ENCODE data around the gene HMOX2. TPM values are rescaled to one million over a fixed set of nuclear protein-coding genes. Genes with fewer than 3 reads are reported as not detected.

HMOX2 gene
- total and polyA plus RNA-seq, 2 donors (not counting 3 experiments of a cell fraction or from before 2014, with no cell fraction given) = 80.7 to 86.3 TPM

DNA sequence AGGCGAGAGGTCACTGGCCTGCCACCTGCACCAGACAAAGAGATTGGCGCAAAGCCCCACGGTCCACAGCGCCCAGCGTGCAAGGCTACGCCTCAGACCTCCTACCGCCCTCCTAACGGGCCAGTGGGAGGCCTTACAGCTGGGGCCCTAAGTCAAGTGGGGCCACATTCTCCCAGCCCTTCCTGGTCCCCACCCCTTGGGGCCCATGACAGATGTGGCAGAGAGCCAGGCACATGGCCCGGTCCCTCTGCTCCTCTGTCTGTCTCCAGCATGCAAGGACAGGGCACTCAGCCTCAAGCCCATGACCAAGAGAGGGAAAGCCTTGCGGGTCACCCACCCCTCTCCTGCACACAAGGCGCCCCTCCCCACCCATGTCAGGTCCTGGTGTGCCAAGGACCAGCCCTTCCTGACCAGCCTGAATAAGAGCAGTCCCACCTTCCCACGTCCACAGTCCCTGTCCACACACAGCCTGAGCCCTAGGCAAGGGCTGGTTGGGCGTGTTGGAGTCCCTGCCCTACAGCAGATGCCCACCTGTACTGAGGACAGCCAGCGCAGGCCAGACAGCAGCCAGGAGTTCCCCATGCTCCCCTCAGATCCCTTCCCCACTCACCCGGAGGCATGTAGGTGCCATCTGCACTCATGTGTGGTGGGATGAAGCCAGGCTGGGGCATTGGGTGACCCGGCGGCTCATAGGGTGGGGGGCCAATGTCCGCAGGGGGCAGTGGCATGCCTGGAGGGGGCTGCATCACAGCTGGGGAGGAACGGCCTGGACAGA is 37.1 kb downstream of the HMOX2 start:
- POLR2A ChIA-PET = interaction anchor here (0.6 kb wide), 1 partner anchor 42 kb away, joined by 9 read pairs; no protein-coding TSS in a partner anchor
- H3K4me2 ChIP-seq (ENCODE audit: insufficient read depth, low read length) = no peak overlapping the region
- H2AFZ ChIP-seq (ENCODE audit: low read depth, low read length) = no peak overlapping the region
- peaks cover 22% of the 10 kb centered on the region for H3K4me1 ChIP-seq (ENCODE audit: control insufficient read depth, extremely low read depth, insufficient read depth, low read length)
- no peak for FAIRE-seq
- H3K36me3 ChIP-seq (ENCODE audit: control insufficient read depth in 2 of 2, extremely low read depth in 1 of 2, insufficient read depth in 2 of 2, low read length in 2 of 2) = peaks cover 7 to 47% of the 10 kb centered on the region in 2 experiments
- intact Hi-C loops (cut with micrococcal nuclease) (no loop called here), dilution Hi-C loops (cut with MboI; ENCODE audit: extremely low pct_ligation_motif_present, low sequenced_read_pairs) (no loop called here)
- no peaks in the 10 kb centered on the region for H3K9me3 ChIP-seq (replicated peaks; ENCODE audit: control insufficient read depth, insufficient read depth, low read length)
- H3K9me1 ChIP-seq (replicated peaks; ENCODE audit: control insufficient read depth, extremely low read depth, insufficient read depth, low read length) = no peaks in the 10 kb centered on the region
- H4K20me1 ChIP-seq (replicated peaks; ENCODE audit: control insufficient read depth, extremely low read depth, insufficient read depth, low read length) = no peaks in the 10 kb centered on the region
- no peaks in the 10 kb centered on the region for H3K27me3 ChIP-seq (ENCODE audit: control insufficient read depth in 2 of 2, insufficient read depth in 2 of 2, low read length in 2 of 2)
- H3K79me2 ChIP-seq (ENCODE audit: control insufficient read depth, insufficient read depth, low read length) = no peaks in the 10 kb centered on the region
- no peak for DNase-seq (ENCODE audit: low read depth, low spot score)
- no TSS peak for BruUV-seq (replicated peaks)
- H3K9ac ChIP-seq (replicated peaks; ENCODE audit: extremely low read depth, insufficient read depth, low read length) = no peak overlapping the region
- no peak for TF ChIP-seq POLR2A (IDR thresholded peaks at IDR 0.05; ENCODE audit: low read depth, low read length)
- no peak for TF ChIP-seq POLR2AphosphoS5 (IDR thresholded peaks at IDR 0.05; ENCODE audit: insufficient read depth, low read depth, low read length)
- no peak for TF ChIP-seq GATA2 (IDR thresholded peaks at IDR 0.05; ENCODE audit: insufficient read depth, insufficient read length, low read depth, low read length)
- TF ChIP-seq, protein P1, sequence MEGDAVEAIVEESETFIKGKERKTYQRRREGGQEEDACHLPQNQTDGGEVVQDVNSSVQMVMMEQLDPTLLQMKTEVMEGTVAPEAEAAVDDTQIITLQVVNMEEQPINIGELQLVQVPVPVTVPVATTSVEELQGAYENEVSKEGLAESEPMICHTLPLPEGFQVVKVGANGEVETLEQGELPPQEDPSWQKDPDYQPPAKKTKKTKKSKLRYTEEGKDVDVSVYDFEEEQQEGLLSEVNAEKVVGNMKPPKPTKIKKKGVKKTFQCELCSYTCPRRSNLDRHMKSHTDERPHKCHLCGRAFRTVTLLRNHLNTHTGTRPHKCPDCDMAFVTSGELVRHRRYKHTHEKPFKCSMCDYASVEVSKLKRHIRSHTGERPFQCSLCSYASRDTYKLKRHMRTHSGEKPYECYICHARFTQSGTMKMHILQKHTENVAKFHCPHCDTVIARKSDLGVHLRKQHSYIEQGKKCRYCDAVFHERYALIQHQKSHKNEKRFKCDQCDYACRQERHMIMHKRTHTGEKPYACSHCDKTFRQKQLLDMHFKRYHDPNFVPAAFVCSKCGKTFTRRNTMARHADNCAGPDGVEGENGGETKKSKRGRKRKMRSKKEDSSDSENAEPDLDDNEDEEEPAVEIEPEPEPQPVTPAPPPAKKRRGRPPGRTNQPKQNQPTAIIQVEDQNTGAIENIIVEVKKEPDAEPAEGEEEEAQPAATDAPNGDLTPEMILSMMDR (IDR thresholded peaks at IDR 0.05; ENCODE audit: extremely low read depth in 1 of 2, insufficient read depth in 1 of 2, low read depth in 1 of 2, low read length in 2 of 2) = no peak
- no peak for TF ChIP-seq EZH2 (IDR thresholded peaks at IDR 0.05; ENCODE audit: borderline replicate concordance, low read depth, low read length, severe bottlenecking)
- no peak for TF ChIP-seq MYC (IDR thresholded peaks at IDR 0.05; ENCODE audit: low read depth, low read length)
- no peak for TF ChIP-seq JUN (IDR thresholded peaks at IDR 0.05; ENCODE audit: borderline replicate concordance, insufficient read depth, insufficient read length, low read depth)
- TF ChIP-seq MAX (IDR thresholded peaks at IDR 0.05; ENCODE audit: insufficient read depth, insufficient read length) = no peak
- TF ChIP-seq FOS (IDR thresholded peaks at IDR 0.05; ENCODE audit: borderline replicate concordance, insufficient read depth, low read length) = no peak
- CTCF ChIA-PET = interaction anchor here (1.3 to 2.7 kb wide), 3 partner anchors 8 to 35 kb away, joined by 4 to 21 read pairs (median 7); no protein-coding TSS in a partner anchor
- no peak overlapping the region for H3K4me3 ChIP-seq (replicated peaks in 1 of 3; ENCODE audit: insufficient read depth in 1 of 3, low read depth in 1 of 3, low read length in 3 of 3)
- no peak overlapping the region for H3K27ac ChIP-seq (ENCODE audit: insufficient read depth, low read depth, low read length)

All from endothelial cell of umbilical vein (primary cell).